ENCODE data around the gene SOX5. TPM values are rescaled to one million over a fixed set of nuclear protein-coding genes. Genes with fewer than 3 reads are reported as not detected.

SOX5 gene
- total RNA-seq, 4 donors from 2014 or later, result 47.1 to 56.8 (median 50.2) TPM

DNA sequence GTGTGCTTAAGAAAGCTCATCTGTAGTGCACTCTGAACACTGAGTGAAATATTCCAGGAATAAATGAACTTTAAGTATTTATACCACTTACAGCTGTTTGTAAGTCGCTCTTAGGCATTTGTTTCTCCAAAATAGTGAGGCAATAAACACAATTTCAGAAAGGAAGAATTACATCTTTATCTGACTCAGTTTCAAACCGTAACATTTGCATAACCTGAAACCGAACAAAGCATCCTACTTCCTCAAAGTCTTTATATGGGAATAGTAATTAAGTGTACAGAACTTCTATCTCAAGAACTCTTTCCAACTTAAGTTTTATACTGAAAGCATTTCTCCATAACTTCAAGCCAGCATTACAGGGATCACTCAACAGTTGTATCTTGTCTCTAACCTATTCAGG lies 58.4 kb downstream of the SOX5 start:
- TF ChIP-seq, protein P1, sequence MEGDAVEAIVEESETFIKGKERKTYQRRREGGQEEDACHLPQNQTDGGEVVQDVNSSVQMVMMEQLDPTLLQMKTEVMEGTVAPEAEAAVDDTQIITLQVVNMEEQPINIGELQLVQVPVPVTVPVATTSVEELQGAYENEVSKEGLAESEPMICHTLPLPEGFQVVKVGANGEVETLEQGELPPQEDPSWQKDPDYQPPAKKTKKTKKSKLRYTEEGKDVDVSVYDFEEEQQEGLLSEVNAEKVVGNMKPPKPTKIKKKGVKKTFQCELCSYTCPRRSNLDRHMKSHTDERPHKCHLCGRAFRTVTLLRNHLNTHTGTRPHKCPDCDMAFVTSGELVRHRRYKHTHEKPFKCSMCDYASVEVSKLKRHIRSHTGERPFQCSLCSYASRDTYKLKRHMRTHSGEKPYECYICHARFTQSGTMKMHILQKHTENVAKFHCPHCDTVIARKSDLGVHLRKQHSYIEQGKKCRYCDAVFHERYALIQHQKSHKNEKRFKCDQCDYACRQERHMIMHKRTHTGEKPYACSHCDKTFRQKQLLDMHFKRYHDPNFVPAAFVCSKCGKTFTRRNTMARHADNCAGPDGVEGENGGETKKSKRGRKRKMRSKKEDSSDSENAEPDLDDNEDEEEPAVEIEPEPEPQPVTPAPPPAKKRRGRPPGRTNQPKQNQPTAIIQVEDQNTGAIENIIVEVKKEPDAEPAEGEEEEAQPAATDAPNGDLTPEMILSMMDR (IDR thresholded peaks at IDR 0.05; ENCODE audit: low read depth), result no peak

DNA sequence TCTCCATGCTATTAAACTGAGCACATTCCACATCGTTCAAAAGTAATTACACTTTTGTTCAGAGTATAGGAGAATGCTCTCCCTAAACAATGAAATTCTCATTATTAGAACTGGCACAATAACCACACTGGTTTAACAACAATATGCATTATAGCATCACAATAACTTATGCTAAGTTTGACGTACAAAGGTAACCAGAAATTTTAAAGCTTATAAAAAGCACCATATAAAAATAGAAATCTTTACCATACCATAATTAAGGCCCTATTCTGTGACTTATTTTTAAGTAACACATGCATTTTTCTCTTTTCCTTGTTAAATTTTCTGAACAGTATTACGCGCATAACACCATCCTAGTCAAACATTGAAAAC lies 60.4 kb downstream of the SOX5 start:
- TF ChIP-seq, protein P1 (IDR thresholded peaks at IDR 0.05; ENCODE audit: low read depth), result no peak

DNA sequence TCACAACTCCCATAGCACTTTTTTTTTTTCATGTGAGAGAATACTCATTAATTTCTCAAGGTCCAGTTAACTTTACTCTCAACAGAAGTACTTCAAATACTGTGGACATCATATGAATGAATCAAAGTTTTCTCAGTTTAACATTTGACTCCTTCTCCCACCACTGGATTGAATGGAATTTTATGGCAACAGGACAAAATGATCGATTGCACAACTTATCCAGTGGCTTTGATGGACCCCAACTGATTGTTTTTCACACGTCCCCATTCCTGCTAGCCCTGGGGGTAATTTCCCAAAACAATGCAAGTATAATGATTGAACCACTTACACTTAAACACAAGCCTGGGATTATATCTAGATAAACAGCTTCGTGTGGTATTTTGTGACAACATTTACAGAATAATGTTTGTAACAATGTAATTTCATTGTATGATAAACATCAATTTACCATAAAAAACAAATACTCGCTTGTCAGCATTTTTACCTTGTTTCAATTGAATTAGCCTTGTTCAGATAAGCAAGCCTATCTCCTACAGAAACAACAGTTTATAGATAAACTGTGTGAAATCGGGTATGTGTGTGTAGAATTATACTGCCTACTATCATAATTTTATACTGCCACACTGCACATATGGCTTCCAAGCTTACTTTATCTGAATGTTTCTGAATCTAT lies 60.9 kb downstream of the SOX5 start:
- TF ChIP-seq, protein P1 (IDR thresholded peaks at IDR 0.05; ENCODE audit: low read depth), result no peak

DNA sequence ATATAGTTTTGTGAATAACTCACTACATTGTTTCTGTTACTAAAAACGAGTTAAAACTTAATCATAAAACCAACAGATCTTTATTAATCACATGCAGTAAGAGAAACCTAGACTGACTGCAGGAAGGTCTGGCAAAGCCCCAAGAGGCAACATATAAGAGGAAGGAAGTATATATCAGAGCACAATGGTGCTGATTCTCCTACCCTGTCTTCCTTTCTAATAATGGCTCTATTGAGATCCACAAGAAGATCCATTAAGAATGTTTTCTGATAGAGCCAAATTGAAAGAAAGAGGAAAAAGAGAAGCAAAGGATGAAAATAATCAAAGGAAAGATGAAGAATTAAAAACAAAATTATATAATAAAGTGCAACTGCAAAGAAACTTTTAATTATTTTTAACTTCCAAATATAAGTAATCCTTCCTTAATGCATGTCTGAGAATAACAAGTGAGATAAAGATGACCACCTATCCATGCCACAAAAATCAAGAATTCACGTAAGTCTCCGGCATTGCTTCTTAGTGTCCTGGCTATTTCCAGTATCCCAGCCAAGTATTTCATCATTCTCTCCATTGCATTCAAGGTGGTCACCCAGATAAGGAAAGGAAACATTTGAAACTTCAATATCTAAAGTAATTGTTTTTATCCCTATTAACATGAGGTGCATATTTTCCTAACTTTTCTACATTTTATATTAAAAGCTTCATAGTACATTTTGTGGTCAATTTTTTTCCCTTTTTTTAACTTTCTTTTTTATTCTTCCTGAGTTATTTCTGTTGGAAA lies 62.2 kb downstream of the SOX5 start:
- TF ChIP-seq, protein P1 (IDR thresholded peaks at IDR 0.05; ENCODE audit: low read depth), result no peak

DNA sequence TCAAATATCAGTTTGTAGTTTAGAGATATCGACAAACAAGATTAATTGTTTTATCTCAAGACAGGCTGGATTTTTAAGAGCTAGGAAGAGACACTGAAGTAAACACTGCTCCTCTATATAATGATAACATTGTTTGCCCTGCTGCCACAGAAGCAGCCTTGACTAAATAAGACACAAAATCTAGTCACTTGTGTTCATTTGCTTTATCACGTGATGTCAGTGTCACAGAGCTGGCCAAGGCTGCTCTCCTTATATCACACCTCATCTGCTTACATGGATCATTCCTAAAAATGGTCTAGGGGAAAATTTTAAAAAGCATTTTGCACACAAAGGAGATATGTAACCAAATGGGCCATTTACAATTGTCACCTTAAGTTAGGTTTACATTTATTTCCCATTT lies 64.1 kb downstream of the SOX5 start:
- TF ChIP-seq, protein P1 (IDR thresholded peaks at IDR 0.05; ENCODE audit: low read depth), result no peak

DNA sequence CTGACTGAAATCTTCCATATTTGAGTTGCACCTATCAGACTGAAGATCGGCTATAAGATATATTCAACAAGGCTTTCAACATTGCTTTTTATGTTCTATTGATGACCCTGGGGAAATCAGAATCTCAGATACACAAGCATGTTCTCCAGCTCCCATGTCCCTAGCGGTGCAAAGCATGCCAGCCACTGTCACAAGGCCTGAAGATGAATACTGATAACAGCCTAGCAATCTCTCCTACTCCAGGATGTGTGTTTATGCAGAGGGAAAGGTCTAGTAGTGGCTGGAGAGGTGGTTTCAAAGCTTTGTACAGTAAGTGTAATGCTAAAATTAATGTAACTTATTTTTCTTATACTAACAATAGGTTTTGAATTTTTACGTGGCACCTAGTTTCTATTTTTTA lies 64.6 kb downstream of the SOX5 start:
- TF ChIP-seq, protein P1 (IDR thresholded peaks at IDR 0.05; ENCODE audit: low read depth), result no peak

DNA sequence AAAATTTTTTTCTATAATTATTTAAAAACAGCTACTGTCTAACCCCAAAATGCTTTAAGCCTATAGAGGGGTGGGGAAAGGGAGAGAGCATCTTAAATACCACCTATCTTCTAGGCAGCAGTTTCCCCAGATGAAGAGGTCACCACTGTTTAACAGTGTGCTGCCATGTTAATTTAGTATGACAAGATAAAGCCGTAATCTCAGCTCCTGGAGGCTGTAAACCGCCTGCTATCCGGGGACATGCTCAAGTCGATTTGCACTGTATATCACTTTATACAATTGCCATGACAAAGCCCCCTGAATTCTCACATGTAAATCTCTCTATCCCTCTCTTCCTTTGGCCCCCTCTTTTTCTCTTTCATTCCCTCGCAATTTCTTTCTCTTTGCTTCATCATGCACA lies 68.5 kb downstream of the SOX5 start:
- TF ChIP-seq, protein P1 (IDR thresholded peaks at IDR 0.05; ENCODE audit: low read depth), result no peak

Data from subcutaneous adipose tissue (tissue), 4 donors.